PC-3 (cell line): Measurements from ENCODE around the gene KATNA1. TPM values are rescaled to one million over a fixed set of nuclear protein-coding genes. Genes with fewer than 3 reads are reported as not detected.

Experiments
- ATAC-seq: fragments of 200-7000 bp; cut with Tn5 transposase; 2 replicates; pipeline ENCODE4 v1.9.1; 2020; ENCODE audit warnings: mild to moderate bottlenecking, moderate library complexity
- BruUV-seq: library from RNA; stranded (reverse); fragments of 400-500 nt; replicated peaks from 2 replicates; lab custom pipeline; 2021; lab: Mats Ljungman, UMichigan
- CTCF ChIA-PET: fragments of 300-600 bp; sonication (Branson Sonifier 250); formaldehyde crosslinking; loops from one replicate; lab custom pipeline; 2022; ENCODE audit warnings: antibody characterized with exemption; lab: Charles Lee
- POLR2A ChIA-PET: fragments of 300-600 bp; sonication (Branson Sonifier 250); formaldehyde crosslinking; loops from one replicate; lab custom pipeline; 2022; ENCODE audit warnings: antibody characterized with exemption; ENCODE audit not compliant: unreplicated experiment; lab: Charles Lee
- DNase-seq: peaks from one replicate; pipeline ENCODE4 v3.0.0-alpha.2; 2015
- H2AFZ ChIP-seq: fragments of 300-600 bp; sonication (generic); 2 replicates; pipeline ENCODE4 v1.6.0; 2016; ENCODE audit warnings: antibody characterized with exemption, low read length
- H3F3A ChIP-seq: fragments of 300-600 bp; sonication (generic); one replicate; pipeline ENCODE4 v1.6.0; 2017; ENCODE audit warnings: antibody characterized with exemption, low read length, control low read depth, mild to moderate bottlenecking; ENCODE audit not compliant: unreplicated experiment
- H3K27ac ChIP-seq: fragments of 300-600 bp; sonication (generic); 2 replicates; pipeline ENCODE4 v1.5.1; 2016; ENCODE audit warnings: mild to moderate bottlenecking, low read length
- H3K27me3 ChIP-seq: fragments of 300-600 bp; sonication (generic); 2 replicates; pipeline ENCODE4 v1.6.1; 2016; ENCODE audit warnings: low read length, mixed read lengths
- H3K36me3 ChIP-seq: fragments of 300-600 bp; sonication (generic); 2 replicates; pipeline ENCODE4 v1.6.1; 2016; ENCODE audit warnings: low read depth, mixed run types, low read length, mixed read lengths
- H3K4me1 ChIP-seq: fragments of 300-600 bp; sonication (generic); 2 replicates; pipeline ENCODE4 v1.5.1; 2016; ENCODE audit warnings: low read length; ENCODE audit not compliant: insufficient read depth
- H3K4me2 ChIP-seq: fragments of 300-600 bp; sonication (generic); 2 replicates; pipeline ENCODE4 v1.6.0; 2016; ENCODE audit warnings: low read length
- H3K4me3 ChIP-seq: fragments of 300-600 bp; sonication (generic); 2 replicates; pipeline ENCODE4 v1.5.1; 2016; ENCODE audit warnings: mild to moderate bottlenecking, low read length, mixed read lengths
- H3K79me2 ChIP-seq: fragments of 300-600 bp; sonication (generic); 2 replicates; pipeline ENCODE4 v1.6.1; 2017; ENCODE audit warnings: low read length, mixed read lengths
- H3K9ac ChIP-seq: fragments of 300-600 bp; sonication (generic); 2 replicates; pipeline ENCODE4 v1.6.0; 2016; ENCODE audit warnings: mild to moderate bottlenecking, low read length
- H3K9me2 ChIP-seq: fragments of 300-600 bp; sonication (generic); replicated peaks from 2 replicates; pipeline ENCODE4 v1.6.1; 2016; ENCODE audit warnings: mixed run types, low read length, mixed read lengths
- H3K9me3 ChIP-seq: fragments of 300-600 bp; sonication (generic); 2 replicates; pipeline ENCODE4 v1.6.1; 2016; ENCODE audit warnings: low read length, mixed read lengths
- H4K20me1 ChIP-seq: fragments of 300-600 bp; sonication (generic); 2 replicates; pipeline ENCODE4 v1.6.1; 2016; ENCODE audit warnings: low read length, mixed read lengths
- EZH2 ChIP-seq: fragments of 300-600 bp; sonication (generic); IDR thresholded peaks from one replicate; pipeline ENCODE4 v1.6.1; 2017; ENCODE audit warnings: antibody characterized with exemption, mild to moderate bottlenecking, low read length; ENCODE audit not compliant: unreplicated experiment
- EZH2phosphoT487 ChIP-seq: fragments of 300-600 bp; sonication (generic); IDR thresholded peaks from 2 replicates; pipeline ENCODE4 v1.6.1; 2018; ENCODE audit warnings: mild to moderate bottlenecking, antibody characterized with exemption, low read length, borderline replicate concordance
- intact Hi-C: fragments of 100-400 bp; cut with micrococcal nuclease; formaldehyde crosslinking; loops from 2 replicates; pipeline ENCODE4 v1.9.0; 2023
- total RNA-seq: library from RNA; depleted of rRNA; stranded (reverse); fragments of >200 nt; gene quantifications from 2 replicates; pipeline ENCODE4 v1.2.3, GENCODE V29; 2014
- TF ChIP-seq, protein P1 (sequence below): fragments of 300-600 bp; sonication (generic); conservative IDR thresholded peaks from 2 replicates; pipeline ENCODE4 v1.5.1; 2017; ENCODE audit warnings: antibody characterized with exemption, low read depth, mild to moderate bottlenecking, low read length

Gene KATNA1
- total RNA-seq, 1 experiment from 2014 or later = 18.1 TPM

DNA sequence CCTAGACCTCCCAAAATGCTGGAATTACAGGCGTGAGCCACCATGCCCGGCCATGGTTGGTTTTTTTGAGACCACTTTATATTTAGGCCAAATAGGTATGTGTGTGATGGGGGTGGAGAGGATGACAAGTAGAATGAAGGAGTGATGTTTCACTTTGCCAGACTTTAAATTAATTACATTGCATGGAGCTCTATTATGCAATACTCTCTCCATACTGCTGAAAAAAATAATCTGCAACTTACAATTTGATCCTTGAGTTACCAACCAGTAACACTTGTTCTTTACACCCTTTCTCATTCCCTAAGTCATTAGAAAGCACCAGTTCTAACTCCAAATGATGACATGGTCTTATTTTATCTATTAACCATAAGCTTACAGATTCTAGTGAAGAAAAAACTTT is 55.5 kb downstream of the KATNA1 start:
- no peak for ATAC-seq
- Histone ChIP-seq H3K4me3 (no peak overlapping the region), H3K36me3 (peaks cover 9% of the 10 kb centered on the region), H3K9me2 (no peaks in the 10 kb centered on the region), H3K9me3 (no peaks in the 10 kb centered on the region), H3K27ac (no peak overlapping the region), H3K79me2 (no peaks in the 10 kb centered on the region), H3K4me2 (no peak overlapping the region), H3K9ac (no peak overlapping the region), H3K27me3 (no peaks in the 10 kb centered on the region), H3K4me1 (no peaks in the 10 kb centered on the region), H2AFZ (no peak overlapping the region), H4K20me1 (no peaks in the 10 kb centered on the region), H3F3A (no peaks in the 10 kb centered on the region)
- DNase-seq = no peak
- no TSS peak for BruUV-seq
- intact Hi-C loops = no loop called here
- ChIA-PET CTCF (no interaction called here), POLR2A (no interaction called here)
- no peak for TF ChIP-seq EZH2
- TF ChIP-seq EZH2phosphoT487 = no peak
- TF ChIP-seq, protein P1, sequence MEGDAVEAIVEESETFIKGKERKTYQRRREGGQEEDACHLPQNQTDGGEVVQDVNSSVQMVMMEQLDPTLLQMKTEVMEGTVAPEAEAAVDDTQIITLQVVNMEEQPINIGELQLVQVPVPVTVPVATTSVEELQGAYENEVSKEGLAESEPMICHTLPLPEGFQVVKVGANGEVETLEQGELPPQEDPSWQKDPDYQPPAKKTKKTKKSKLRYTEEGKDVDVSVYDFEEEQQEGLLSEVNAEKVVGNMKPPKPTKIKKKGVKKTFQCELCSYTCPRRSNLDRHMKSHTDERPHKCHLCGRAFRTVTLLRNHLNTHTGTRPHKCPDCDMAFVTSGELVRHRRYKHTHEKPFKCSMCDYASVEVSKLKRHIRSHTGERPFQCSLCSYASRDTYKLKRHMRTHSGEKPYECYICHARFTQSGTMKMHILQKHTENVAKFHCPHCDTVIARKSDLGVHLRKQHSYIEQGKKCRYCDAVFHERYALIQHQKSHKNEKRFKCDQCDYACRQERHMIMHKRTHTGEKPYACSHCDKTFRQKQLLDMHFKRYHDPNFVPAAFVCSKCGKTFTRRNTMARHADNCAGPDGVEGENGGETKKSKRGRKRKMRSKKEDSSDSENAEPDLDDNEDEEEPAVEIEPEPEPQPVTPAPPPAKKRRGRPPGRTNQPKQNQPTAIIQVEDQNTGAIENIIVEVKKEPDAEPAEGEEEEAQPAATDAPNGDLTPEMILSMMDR = no peak

DNA sequence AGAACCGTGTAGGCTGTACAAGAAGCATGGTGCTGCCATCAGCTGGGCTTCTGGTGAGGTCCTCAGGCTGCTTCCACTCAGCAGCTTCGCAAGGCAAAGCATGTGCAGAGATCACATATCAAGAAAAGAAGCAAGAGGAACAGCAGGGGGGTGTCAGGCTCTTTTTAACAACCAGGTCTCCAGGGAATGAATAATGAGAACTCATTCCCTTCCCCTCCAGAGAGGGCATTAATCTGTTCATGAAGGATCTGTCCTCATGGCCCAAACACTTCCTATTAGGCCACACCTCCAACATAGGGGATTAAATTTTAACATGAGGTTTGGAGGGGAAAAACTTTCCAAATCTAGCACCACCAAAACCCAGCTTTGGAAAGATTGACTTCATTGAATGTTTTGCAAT is 62.4 kb downstream of the KATNA1 start:
- Histone ChIP-seq H3K27me3 (no peaks in the 10 kb centered on the region), H3K79me2 (no peaks in the 10 kb centered on the region), H3K4me1 (no peaks in the 10 kb centered on the region), H3K4me2 (no peak overlapping the region), H3K36me3 (peaks cover 8% of the 10 kb centered on the region; the same call in 1 of the 2 replicates), H3K27ac (no peak overlapping the region), H3K9me3 (no peaks in the 10 kb centered on the region), H4K20me1 (no peaks in the 10 kb centered on the region), H3K9ac (no peak overlapping the region), H3K4me3 (no peak overlapping the region), H3K9me2 (no peaks in the 10 kb centered on the region), H3F3A (no peaks in the 10 kb centered on the region), H2AFZ (no peak overlapping the region)
- intact Hi-C loops = no loop called here
- ChIA-PET POLR2A (no interaction called here), CTCF (no interaction called here)
- ATAC-seq (no peak), DNase-seq (no peak)
- BruUV-seq = no TSS peak
- TF ChIP-seq EZH2 (no peak), EZH2phosphoT487 (no peak)
- TF ChIP-seq, protein P1 = no peak

DNA sequence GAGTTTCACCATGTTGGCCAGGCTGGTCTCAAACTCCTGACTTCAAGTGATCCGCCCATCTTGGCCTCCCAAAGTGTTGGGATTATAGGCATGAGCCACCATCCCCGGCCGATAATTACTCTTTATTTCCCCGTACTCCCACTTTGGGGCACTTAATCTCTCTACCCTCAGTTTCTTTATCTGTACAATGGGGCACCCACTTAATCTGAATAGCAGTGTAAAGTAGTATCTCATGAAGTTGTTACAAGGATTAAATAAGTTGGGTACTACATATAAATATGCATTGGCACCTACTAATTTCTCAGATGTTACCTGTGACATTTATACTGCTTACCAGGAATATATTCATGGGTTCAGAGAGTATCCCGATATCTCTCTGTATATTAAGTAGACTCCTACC is 67.2 kb downstream of the KATNA1 start:
- DNase-seq (no peak), ATAC-seq (no peak)
- Histone ChIP-seq H4K20me1 (no peaks in the 10 kb centered on the region), H3K27ac (no peak overlapping the region), H3K27me3 (no peaks in the 10 kb centered on the region), H3K36me3 (peaks cover 4% of the 10 kb centered on the region; the same call in 1 of the 2 replicates), H3K9ac (no peak overlapping the region), H3K4me1 (no peaks in the 10 kb centered on the region), H3K9me2 (no peaks in the 10 kb centered on the region), H3K79me2 (no peaks in the 10 kb centered on the region), H3K4me2 (no peak overlapping the region), H2AFZ (no peak overlapping the region), H3F3A (no peaks in the 10 kb centered on the region), H3K4me3 (no peak overlapping the region), H3K9me3 (no peaks in the 10 kb centered on the region)
- intact Hi-C loops = no loop called here
- CTCF ChIA-PET = no interaction called here
- TF ChIP-seq, protein P1 = no peak
- TF ChIP-seq EZH2 = no peak
- no peak for TF ChIP-seq EZH2phosphoT487
- POLR2A ChIA-PET = no interaction called here
- no TSS peak for BruUV-seq
